Vagina (tissue), 2 donors: Measurements from ENCODE around the gene APOC3.

ENCODE experiments used
- POLR2A ChIP-seq, 2 donors: fragments of 450-650 bp; IDR thresholded peaks; one replicate each; pipeline ENCODE4 v1.6.1; 2017; ENCODE audit warnings: antibody characterized with exemption in 2 of 2, mild to moderate bottlenecking in 2 of 2, moderate library complexity in 2 of 2
- POLR2AphosphoS5 ChIP-seq, 2 donors: sonication (generic); formaldehyde crosslinking; IDR thresholded peaks; one replicate each; pipeline ENCODE4 v1.9.0; 2017; ENCODE audit warnings: antibody characterized with exemption in 2 of 2, mild to moderate bottlenecking in 2 of 2, low read depth in 1 of 2; ENCODE audit not compliant: insufficient read depth in 1 of 2
- TF ChIP-seq, protein P1 (sequence below), 3 experiments: fragments of 450-650 bp in 2 of 3; fragments of 200-600 bp in 1 of 3; sonication (generic) in 1 of 3; IDR thresholded peaks; one replicate each; pipeline ENCODE4 v1.5.1; 2017 to 2019; ENCODE audit warnings: antibody characterized with exemption in 3 of 3, mild to moderate bottlenecking in 2 of 3, moderate library complexity in 2 of 3

DNA sequence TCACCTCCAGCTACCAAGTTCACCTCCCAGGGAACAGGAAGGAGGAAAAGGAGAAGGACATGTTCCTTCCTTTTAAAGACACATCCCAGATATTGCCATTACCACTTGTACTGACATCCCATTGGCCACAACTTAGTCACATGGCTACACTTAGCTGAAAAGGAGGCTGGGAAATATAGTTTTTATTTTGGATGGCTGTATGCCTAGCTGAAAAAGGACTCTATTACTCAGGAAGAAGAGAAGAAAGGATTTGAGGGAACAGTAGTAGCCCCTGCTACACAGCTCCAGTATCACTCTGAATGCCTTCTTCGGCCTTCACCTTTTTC lies 36.0 kb upstream of the APOC3 start:
- TF ChIP-seq POLR2A (IDR thresholded peaks at IDR 0.05) (no peak), POLR2AphosphoS5 (IDR thresholded peaks at IDR 0.05; ENCODE audit: insufficient read depth in 1 of 2, low read depth in 1 of 2) (no peak)
- TF ChIP-seq, protein P1, sequence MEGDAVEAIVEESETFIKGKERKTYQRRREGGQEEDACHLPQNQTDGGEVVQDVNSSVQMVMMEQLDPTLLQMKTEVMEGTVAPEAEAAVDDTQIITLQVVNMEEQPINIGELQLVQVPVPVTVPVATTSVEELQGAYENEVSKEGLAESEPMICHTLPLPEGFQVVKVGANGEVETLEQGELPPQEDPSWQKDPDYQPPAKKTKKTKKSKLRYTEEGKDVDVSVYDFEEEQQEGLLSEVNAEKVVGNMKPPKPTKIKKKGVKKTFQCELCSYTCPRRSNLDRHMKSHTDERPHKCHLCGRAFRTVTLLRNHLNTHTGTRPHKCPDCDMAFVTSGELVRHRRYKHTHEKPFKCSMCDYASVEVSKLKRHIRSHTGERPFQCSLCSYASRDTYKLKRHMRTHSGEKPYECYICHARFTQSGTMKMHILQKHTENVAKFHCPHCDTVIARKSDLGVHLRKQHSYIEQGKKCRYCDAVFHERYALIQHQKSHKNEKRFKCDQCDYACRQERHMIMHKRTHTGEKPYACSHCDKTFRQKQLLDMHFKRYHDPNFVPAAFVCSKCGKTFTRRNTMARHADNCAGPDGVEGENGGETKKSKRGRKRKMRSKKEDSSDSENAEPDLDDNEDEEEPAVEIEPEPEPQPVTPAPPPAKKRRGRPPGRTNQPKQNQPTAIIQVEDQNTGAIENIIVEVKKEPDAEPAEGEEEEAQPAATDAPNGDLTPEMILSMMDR (IDR thresholded peaks at IDR 0.05), result no peak
